Measurements from ENCODE around the gene SCIN. TPM values are rescaled to one million over a fixed set of nuclear protein-coding genes. Genes with fewer than 3 reads are reported as not detected.

SCIN gene
- total RNA-seq, 1 experiment from 2014 or later = 0.39 TPM

DNA sequence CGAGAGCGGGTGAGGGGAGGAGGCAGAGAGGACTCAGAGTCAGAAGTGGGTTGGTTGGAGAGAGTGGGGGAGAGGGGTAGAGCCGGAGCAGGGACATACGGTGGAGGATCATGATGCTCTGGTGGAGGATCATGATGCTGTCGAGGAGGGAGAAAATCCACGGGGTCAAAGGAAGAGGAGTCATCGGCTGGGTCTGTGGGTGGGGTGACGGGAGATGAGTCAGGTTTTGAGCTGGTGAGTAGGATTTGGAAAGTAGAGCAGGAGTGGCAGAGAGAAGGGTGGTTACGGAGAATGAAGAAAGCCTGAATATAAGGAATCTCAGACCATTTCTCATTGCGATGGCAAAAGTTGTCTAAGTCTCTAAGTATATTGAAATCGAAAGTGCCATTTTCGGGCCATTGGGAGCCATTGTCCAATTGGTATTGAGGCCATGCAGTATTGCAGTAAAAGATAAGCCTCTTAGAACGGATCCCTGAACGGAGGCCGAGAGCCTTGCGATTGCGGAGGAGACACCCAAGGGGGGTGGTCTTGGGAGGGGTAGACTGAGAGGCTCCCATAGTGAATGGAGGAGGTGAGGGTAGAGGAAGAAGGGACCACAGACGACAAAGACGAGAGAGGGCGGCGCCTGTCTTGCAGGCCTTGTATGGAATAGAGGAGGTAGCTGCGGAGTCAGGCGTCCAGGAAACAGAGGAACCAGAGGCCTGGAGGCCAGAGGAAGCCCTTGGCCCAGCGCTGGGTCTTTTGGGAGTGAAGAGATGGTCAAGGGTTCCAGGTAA, 23.8 kb downstream of the SCIN start:
- DNase-seq (ENCODE audit: low spot score) = no peak
- BruUV-seq (replicated peaks) = no TSS peak
- intact Hi-C loops (cut with micrococcal nuclease; ENCODE audit: unreplicated experiment) = no loop called here
- TF ChIP-seq, protein P1, sequence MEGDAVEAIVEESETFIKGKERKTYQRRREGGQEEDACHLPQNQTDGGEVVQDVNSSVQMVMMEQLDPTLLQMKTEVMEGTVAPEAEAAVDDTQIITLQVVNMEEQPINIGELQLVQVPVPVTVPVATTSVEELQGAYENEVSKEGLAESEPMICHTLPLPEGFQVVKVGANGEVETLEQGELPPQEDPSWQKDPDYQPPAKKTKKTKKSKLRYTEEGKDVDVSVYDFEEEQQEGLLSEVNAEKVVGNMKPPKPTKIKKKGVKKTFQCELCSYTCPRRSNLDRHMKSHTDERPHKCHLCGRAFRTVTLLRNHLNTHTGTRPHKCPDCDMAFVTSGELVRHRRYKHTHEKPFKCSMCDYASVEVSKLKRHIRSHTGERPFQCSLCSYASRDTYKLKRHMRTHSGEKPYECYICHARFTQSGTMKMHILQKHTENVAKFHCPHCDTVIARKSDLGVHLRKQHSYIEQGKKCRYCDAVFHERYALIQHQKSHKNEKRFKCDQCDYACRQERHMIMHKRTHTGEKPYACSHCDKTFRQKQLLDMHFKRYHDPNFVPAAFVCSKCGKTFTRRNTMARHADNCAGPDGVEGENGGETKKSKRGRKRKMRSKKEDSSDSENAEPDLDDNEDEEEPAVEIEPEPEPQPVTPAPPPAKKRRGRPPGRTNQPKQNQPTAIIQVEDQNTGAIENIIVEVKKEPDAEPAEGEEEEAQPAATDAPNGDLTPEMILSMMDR (conservative IDR thresholded peaks at IDR 0.05; ENCODE audit: low read depth, low read length) = no peak
- no peak for TF ChIP-seq EZH2 (IDR thresholded peaks at IDR 0.05; ENCODE audit: borderline replicate concordance, low read depth, low read length, poor library complexity, severe bottlenecking)
- H3K36me3 ChIP-seq (ENCODE audit: insufficient read depth, low read length, poor library complexity, severe bottlenecking) = no peaks in the 10 kb centered on the region
- no peaks in the 10 kb centered on the region for H3K9me3 ChIP-seq (ENCODE audit: low read depth, low read length, poor library complexity, severe bottlenecking)
- H3K27ac ChIP-seq (ENCODE audit: low read depth, low read length, poor library complexity, severe bottlenecking) = no peak overlapping the region
- ChIA-PET POLR2A (ENCODE audit: low non-redundant PET) (no interaction called here), CTCF (no interaction called here)
- no peaks in the 10 kb centered on the region for H3K27me3 ChIP-seq (replicated peaks; ENCODE audit: insufficient read depth, low read depth, low read length, poor library complexity)
- no peaks in the 10 kb centered on the region for H3K4me1 ChIP-seq (ENCODE audit: insufficient read depth, low read length, poor library complexity, severe bottlenecking)
- no peak overlapping the region for H3K4me3 ChIP-seq (ENCODE audit: low read depth, low read length, poor library complexity, severe bottlenecking)

DNA sequence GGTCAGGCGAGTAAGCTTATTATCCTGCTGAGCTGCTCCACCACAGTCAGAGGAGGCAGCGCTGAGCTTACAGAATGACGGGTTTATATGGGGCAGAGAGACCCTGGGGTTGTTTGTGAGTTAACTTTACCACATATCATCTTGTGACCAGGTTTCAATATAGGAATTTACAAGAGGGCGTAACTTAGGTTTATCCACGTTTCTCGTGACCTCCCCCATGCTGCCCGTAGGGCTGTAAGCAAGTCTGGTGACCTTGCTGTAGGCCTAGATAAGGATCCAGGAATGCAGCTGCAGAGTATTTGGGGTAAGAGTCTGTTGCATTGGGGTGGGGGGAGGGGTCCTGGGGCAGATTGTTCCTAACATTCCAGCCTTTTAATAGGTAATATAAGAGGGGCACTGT, 24.6 kb downstream of the SCIN start:
- Histone ChIP-seq H3K4me1 (ENCODE audit: insufficient read depth, low read length, poor library complexity, severe bottlenecking) (no peaks in the 10 kb centered on the region), H3K27me3 (replicated peaks; ENCODE audit: insufficient read depth, low read depth, low read length, poor library complexity) (no peaks in the 10 kb centered on the region), H3K9me3 (ENCODE audit: low read depth, low read length, poor library complexity, severe bottlenecking) (no peaks in the 10 kb centered on the region), H3K27ac (ENCODE audit: low read depth, low read length, poor library complexity, severe bottlenecking) (no peak overlapping the region), H3K36me3 (ENCODE audit: insufficient read depth, low read length, poor library complexity, severe bottlenecking) (no peaks in the 10 kb centered on the region), H3K4me3 (ENCODE audit: low read depth, low read length, poor library complexity, severe bottlenecking) (no peak overlapping the region)
- ChIA-PET POLR2A (ENCODE audit: low non-redundant PET) (no interaction called here), CTCF (no interaction called here)
- DNase-seq (ENCODE audit: low spot score) = no peak
- intact Hi-C loops (cut with micrococcal nuclease; ENCODE audit: unreplicated experiment) = no loop called here
- TF ChIP-seq, protein P1 (conservative IDR thresholded peaks at IDR 0.05; ENCODE audit: low read depth, low read length) = no peak
- TF ChIP-seq EZH2 (IDR thresholded peaks at IDR 0.05; ENCODE audit: borderline replicate concordance, low read depth, low read length, poor library complexity, severe bottlenecking) = no peak
- BruUV-seq (replicated peaks) = no TSS peak

DNA sequence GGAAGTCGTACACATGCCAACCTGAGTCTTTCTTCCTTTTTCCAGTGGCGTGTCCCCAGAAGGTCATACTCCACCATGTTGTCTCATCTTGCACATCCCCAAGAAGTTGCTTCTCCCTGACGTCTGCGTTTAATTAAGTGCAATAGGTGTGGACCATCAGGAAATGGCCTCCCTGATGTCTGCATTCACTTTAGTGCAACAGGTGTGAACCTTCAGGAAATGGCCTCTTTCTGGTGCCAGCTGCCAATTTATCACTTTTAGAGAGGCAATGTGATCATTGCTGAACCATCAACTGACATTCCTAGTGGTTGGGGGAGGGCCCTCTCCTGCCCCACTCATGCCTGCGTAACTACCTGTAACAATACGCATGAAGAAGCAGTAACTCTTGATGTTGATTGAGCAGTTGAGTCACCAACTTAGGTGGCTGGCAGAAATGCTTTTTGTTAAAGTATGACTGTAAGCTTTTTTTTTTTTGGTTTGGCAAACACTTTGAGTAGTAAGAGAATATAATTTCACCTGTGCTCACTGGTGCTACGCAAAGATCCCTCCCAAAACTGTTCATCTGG, 25.8 kb downstream of the SCIN start:
- H3K27me3 ChIP-seq (replicated peaks; ENCODE audit: insufficient read depth, low read depth, low read length, poor library complexity) = no peaks in the 10 kb centered on the region
- no TSS peak for BruUV-seq (replicated peaks)
- ChIA-PET CTCF (no interaction called here), POLR2A (ENCODE audit: low non-redundant PET) (no interaction called here)
- no peak for DNase-seq (ENCODE audit: low spot score)
- intact Hi-C loops (cut with micrococcal nuclease; ENCODE audit: unreplicated experiment) = no loop called here
- TF ChIP-seq, protein P1 (conservative IDR thresholded peaks at IDR 0.05; ENCODE audit: low read depth, low read length) = no peak
- TF ChIP-seq EZH2 (IDR thresholded peaks at IDR 0.05; ENCODE audit: borderline replicate concordance, low read depth, low read length, poor library complexity, severe bottlenecking) = no peak
- no peak overlapping the region for H3K27ac ChIP-seq (ENCODE audit: low read depth, low read length, poor library complexity, severe bottlenecking)
- H3K36me3 ChIP-seq (ENCODE audit: insufficient read depth, low read length, poor library complexity, severe bottlenecking) = no peaks in the 10 kb centered on the region
- H3K9me3 ChIP-seq (ENCODE audit: low read depth, low read length, poor library complexity, severe bottlenecking) = peaks cover 3% of the 10 kb centered on the region
- no peak overlapping the region for H3K4me3 ChIP-seq (ENCODE audit: low read depth, low read length, poor library complexity, severe bottlenecking)
- H3K4me1 ChIP-seq (ENCODE audit: insufficient read depth, low read length, poor library complexity, severe bottlenecking) = no peaks in the 10 kb centered on the region

Data from A673 (cell line).